Fibroblast of lung (primary cell): ENCODE data around the gene EEFSEC.

Source experiments
- EZH2 ChIP-seq: IDR thresholded peaks from 2 replicates; pipeline ENCODE4 v1.5.1; 2012; ENCODE audit warnings: low read length, control low read depth, mild to moderate bottlenecking; ENCODE audit errors: missing control alignments
- TF ChIP-seq, protein P1 (sequence below), 2 donors: IDR thresholded peaks in 1 of 2; conservative IDR thresholded peaks in 1 of 2; 1 replicate in 1 of 2; 2 replicates in 1 of 2; pipeline ENCODE4 v1.5.1; 2011 to 2012; ENCODE audit warnings: low read length in 2 of 2, control low read depth in 1 of 2, inconsistent platforms in 1 of 2, low read depth in 1 of 2, mild to moderate bottlenecking in 1 of 2

DNA sequence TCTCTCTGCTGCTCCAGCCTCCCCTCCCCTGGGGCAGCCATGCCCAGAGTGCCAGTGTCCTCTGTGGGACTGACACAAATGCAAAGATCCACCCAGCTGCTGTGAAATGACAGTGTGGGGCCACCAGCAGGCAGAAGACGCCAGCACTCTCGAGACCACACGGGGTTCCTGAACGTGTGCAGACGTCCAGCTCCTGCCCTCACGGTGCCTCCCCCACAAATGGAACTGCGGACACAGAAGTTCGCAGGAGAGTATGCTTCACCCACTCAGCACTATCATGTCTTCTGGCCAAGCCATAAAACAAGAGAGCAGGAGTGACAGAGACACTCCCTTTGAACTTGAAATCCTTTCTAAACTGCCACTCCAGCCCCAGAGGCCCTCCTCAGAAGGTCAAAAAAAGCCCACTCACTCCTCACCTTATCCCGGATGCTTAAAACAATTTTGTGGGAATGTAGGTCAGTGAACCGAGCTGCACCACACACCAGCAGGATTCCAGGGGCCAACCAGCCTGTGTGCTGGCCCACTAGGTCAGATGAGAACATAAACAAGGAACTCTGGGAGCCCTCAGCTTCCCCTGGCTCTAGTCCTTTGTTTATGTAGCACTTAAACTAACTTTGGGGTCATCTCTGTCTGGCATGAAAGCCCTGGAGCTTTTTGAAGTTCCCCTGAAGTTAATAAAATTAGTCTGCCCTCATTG, 200.9 kb downstream of the EEFSEC start:
- TF ChIP-seq, protein P1, sequence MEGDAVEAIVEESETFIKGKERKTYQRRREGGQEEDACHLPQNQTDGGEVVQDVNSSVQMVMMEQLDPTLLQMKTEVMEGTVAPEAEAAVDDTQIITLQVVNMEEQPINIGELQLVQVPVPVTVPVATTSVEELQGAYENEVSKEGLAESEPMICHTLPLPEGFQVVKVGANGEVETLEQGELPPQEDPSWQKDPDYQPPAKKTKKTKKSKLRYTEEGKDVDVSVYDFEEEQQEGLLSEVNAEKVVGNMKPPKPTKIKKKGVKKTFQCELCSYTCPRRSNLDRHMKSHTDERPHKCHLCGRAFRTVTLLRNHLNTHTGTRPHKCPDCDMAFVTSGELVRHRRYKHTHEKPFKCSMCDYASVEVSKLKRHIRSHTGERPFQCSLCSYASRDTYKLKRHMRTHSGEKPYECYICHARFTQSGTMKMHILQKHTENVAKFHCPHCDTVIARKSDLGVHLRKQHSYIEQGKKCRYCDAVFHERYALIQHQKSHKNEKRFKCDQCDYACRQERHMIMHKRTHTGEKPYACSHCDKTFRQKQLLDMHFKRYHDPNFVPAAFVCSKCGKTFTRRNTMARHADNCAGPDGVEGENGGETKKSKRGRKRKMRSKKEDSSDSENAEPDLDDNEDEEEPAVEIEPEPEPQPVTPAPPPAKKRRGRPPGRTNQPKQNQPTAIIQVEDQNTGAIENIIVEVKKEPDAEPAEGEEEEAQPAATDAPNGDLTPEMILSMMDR (conservative IDR thresholded peaks at IDR 0.05 in 1 of 2, IDR thresholded peaks at IDR 0.05 in 1 of 2; ENCODE audit: low read depth in 1 of 2, low read length in 2 of 2), result no peak
- no peak for TF ChIP-seq EZH2
